Endodermal cell (in vitro differentiated cells): ENCODE results near the gene TMPRSS4. TPM values are rescaled to one million over a fixed set of nuclear protein-coding genes. Genes with fewer than 3 reads are reported as not detected.

Source experiments
- DNase-seq: peaks from one replicate; pipeline ENCODE4 v3.0.0-alpha.2; 2017
- H3K27ac ChIP-seq: 2 replicates; pipeline ENCODE4 v1.5.1; 2013; ENCODE audit warnings: mild to moderate bottlenecking, low read depth, low read length, moderate library complexity
- H3K27me3 ChIP-seq: 2 replicates; pipeline ENCODE4 v1.6.1; 2013; ENCODE audit warnings: mild to moderate bottlenecking, low read length, moderate library complexity; ENCODE audit not compliant: insufficient read depth, control insufficient read depth, poor library complexity, severe bottlenecking
- H3K36me3 ChIP-seq: 2 replicates; pipeline ENCODE4 v1.7.0; 2013; ENCODE audit warnings: mild to moderate bottlenecking, low read length, moderate library complexity; ENCODE audit not compliant: control insufficient read depth, insufficient read depth
- H3K4me1 ChIP-seq: one replicate; pipeline ENCODE4 v1.7.0; 2013; ENCODE audit warnings: low read length; ENCODE audit not compliant: control insufficient read depth, insufficient read depth
- H3K4me3 ChIP-seq: 2 replicates; pipeline ENCODE4 v1.5.1; 2013; ENCODE audit warnings: mild to moderate bottlenecking, low read length, moderate library complexity
- H3K9ac ChIP-seq: 2 replicates; pipeline ENCODE4 v1.6.1; 2013; ENCODE audit warnings: mild to moderate bottlenecking, low read length, moderate library complexity; ENCODE audit not compliant: poor library complexity, severe bottlenecking; ENCODE audit errors: extremely low read depth
- H3K9me3 ChIP-seq: 2 replicates; pipeline ENCODE4 v1.6.1; 2013; ENCODE audit warnings: mild to moderate bottlenecking, low read length, moderate library complexity; ENCODE audit not compliant: control insufficient read depth
- H3K27ac Mint-ChIP-seq: 2 replicates; pipeline ENCODE4 v1.8.0; 2020; ENCODE audit warnings: mixed read lengths
- H3K27me3 Mint-ChIP-seq: 2 replicates; pipeline ENCODE4 v1.8.0; 2021; ENCODE audit warnings: mild to moderate bottlenecking, mixed read lengths; ENCODE audit not compliant: insufficient read depth
- H3K36me3 Mint-ChIP-seq: 2 replicates; pipeline ENCODE4 v1.8.0; 2020; ENCODE audit warnings: low read depth, mixed read lengths
- H3K4me1 Mint-ChIP-seq: 2 replicates; pipeline ENCODE4 v1.8.0; 2020; ENCODE audit warnings: mixed read lengths
- H3K4me3 Mint-ChIP-seq: 2 replicates; pipeline ENCODE4 v1.8.0; 2020; ENCODE audit warnings: mild to moderate bottlenecking, moderate library complexity, mixed read lengths
- H3K9me3 Mint-ChIP-seq: 2 replicates; pipeline ENCODE4 v1.8.0; 2020; ENCODE audit warnings: mild to moderate bottlenecking, mixed read lengths
- CTCF ChIP-seq: fragments of 200-600 bp; sonication (generic); conservative IDR thresholded peaks from 2 replicates; pipeline ENCODE4 v1.5.0; 2021; ENCODE audit warnings: antibody characterized with exemption, mild to moderate bottlenecking
- WGBS, 2 experiments: methylation state at CpG; one replicate each; pipeline versions ENCODE4 v1.1.5 to v1.1.7; 2013; ENCODE audit warnings: missing lambda C conversion rate in 2 of 2, mixed read lengths in 1 of 2; ENCODE audit not compliant: insufficient coverage in 1 of 2, insufficient read length in 1 of 2; 5-methylcytosine and 5-hydroxymethylcytosine counted together
- total RNA-seq, 2 donors: library from RNA; stranded (reverse); fragmentation: NEBNext Ultra II Directional in 1 of 2; extraction: Animal tissue kit (Norgen Biotek cat#: 25700) in 1 of 2; gene quantifications; 2 replicates in 1 of 2; 3 replicates in 1 of 2; pipeline ENCODE4 v1.2.1, GENCODE V29; 2021

TMPRSS4 gene
- total RNA-seq, 2 donors from 2014 or later = not detected

GRCh38 chr11:118104491-118104890 is 27.6 kb downstream of the TMPRSS4 start:
- no peaks in the 10 kb centered on the region for H3K36me3 ChIP-seq
- H3K4me3 ChIP-seq = no peak overlapping the region
- H3K36me3 Mint-ChIP-seq = no peaks in the 10 kb centered on the region
- WGBS, 2 experiments = 91 to 100% methylated on average over 1 to 6 of the region's 6 CpGs
- peaks cover 21% of the 10 kb centered on the region for H3K4me1 Mint-ChIP-seq
- H3K4me3 Mint-ChIP-seq = no peak overlapping the region
- no peaks in the 10 kb centered on the region for H3K4me1 ChIP-seq
- H3K9me3 Mint-ChIP-seq = no peaks in the 10 kb centered on the region
- no peak for DNase-seq
- no peak overlapping the region for H3K27ac ChIP-seq
- H3K27ac Mint-ChIP-seq = no peak overlapping the region
- no peak for TF ChIP-seq CTCF
- peaks cover 3% of the 10 kb centered on the region for H3K27me3 Mint-ChIP-seq
- H3K27me3 ChIP-seq = no peaks in the 10 kb centered on the region
- H3K9ac ChIP-seq = no peak overlapping the region
- no peaks in the 10 kb centered on the region for H3K9me3 ChIP-seq

- 77 to 78% methylated on average over 1 to 4 of the region's 4 CpGs for WGBS, 2 experiments
- H3K9me3 Mint-ChIP-seq = no peaks in the 10 kb centered on the region
Measured at GRCh38 chr11:118105657-118106305, 28.9 kb downstream of the TMPRSS4 start.

GRCh38 chr11:118106789-118107335 is 30.0 kb downstream of the TMPRSS4 start:
- 71 to 93% methylated on average over 1 to 2 of the region's 2 CpGs for whole genome bisulfite sequencing, 2 experiments
- no peaks in the 10 kb centered on the region for H3K9me3 ChIP-seq

More at GRCh38 chr11:118105657-118106305, 28.9 kb downstream of the TMPRSS4 start:
- Mint-ChIP-seq H3K27me3 (peaks cover 6% of the 10 kb centered on the region), H3K4me3 (no peak overlapping the region), H3K4me1 (peaks cover 13% of the 10 kb centered on the region), H3K36me3 (no peaks in the 10 kb centered on the region), H3K27ac (no peak overlapping the region)
- no peaks in the 10 kb centered on the region for H3K4me1 ChIP-seq
- H3K4me3 ChIP-seq = no peak overlapping the region
- no peaks in the 10 kb centered on the region for H3K9me3 ChIP-seq
- no peak for DNase-seq
- H3K9ac ChIP-seq = no peak overlapping the region
- TF ChIP-seq CTCF = no peak
- no peak overlapping the region for H3K27ac ChIP-seq
- no peaks in the 10 kb centered on the region for H3K36me3 ChIP-seq
- no peaks in the 10 kb centered on the region for H3K27me3 ChIP-seq

More at GRCh38 chr11:118106789-118107335, 30.0 kb downstream of the TMPRSS4 start:
- no peak overlapping the region for H3K4me3 ChIP-seq
- H3K36me3 ChIP-seq = no peaks in the 10 kb centered on the region
- no peak overlapping the region for H3K4me3 Mint-ChIP-seq
- H3K9ac ChIP-seq = no peak overlapping the region
- H3K4me1 ChIP-seq = no peaks in the 10 kb centered on the region
- H3K36me3 Mint-ChIP-seq = no peaks in the 10 kb centered on the region
- no peak overlapping the region for H3K27ac Mint-ChIP-seq
- no peak for TF ChIP-seq CTCF
- H3K4me1 Mint-ChIP-seq = peaks cover 13% of the 10 kb centered on the region
- no peaks in the 10 kb centered on the region for H3K9me3 Mint-ChIP-seq
- H3K27me3 Mint-ChIP-seq = peaks cover 6% of the 10 kb centered on the region
- H3K27ac ChIP-seq = no peak overlapping the region
- DNase-seq = no peak
- H3K27me3 ChIP-seq = no peaks in the 10 kb centered on the region
